Activated CD4-positive, alpha-beta T cell treated with anti-CD3 and anti-CD28 coated beads for 36 hours (primary cell): Measurements from ENCODE around the gene OBSL1. TPM values are rescaled to one million over a fixed set of nuclear protein-coding genes. Genes with fewer than 3 reads are reported as not detected.
A peak's percentile ranks its signal among the peaks of the same experiment; 100 is the strongest.

Experiments
- ATAC-seq: fragments of 200-7000 bp; cut with Tn5 transposase; one replicate; pipeline ENCODE4 v1.10.0; 2021; ENCODE audit warnings: mild to moderate bottlenecking, moderate library complexity
- CTCF ChIA-PET: fragments of 350-600 bp; sonication (Branson Sonifier 250); formaldehyde crosslinking; loops from one replicate; lab custom pipeline; 2021; ENCODE audit warnings: antibody characterized with exemption; lab: Charles Lee
- POLR2A ChIA-PET: fragments of 350-600 bp; sonication (Branson Sonifier 250); formaldehyde crosslinking; loops from one replicate; lab custom pipeline; 2021; ENCODE audit warnings: antibody characterized with exemption, inconsistent platforms; lab: Charles Lee
- DNase-seq: peaks from one replicate; pipeline ENCODE4 v3.0.0-alpha.2; 2020
- H3K27ac Mint-ChIP-seq: one replicate; pipeline ENCODE4 v1.8.0; 2021; ENCODE audit warnings: mixed read lengths
- H3K27me3 Mint-ChIP-seq: one replicate; pipeline ENCODE4 v1.8.0; 2021; ENCODE audit warnings: mixed read lengths
- H3K36me3 Mint-ChIP-seq: one replicate; pipeline ENCODE4 v1.8.0; 2021; ENCODE audit warnings: low read depth, mixed read lengths
- H3K4me1 Mint-ChIP-seq: one replicate; pipeline ENCODE4 v1.8.0; 2021; ENCODE audit warnings: mixed read lengths
- H3K4me3 Mint-ChIP-seq: one replicate; pipeline ENCODE4 v1.8.0; 2021; ENCODE audit warnings: mild to moderate bottlenecking, moderate library complexity, mixed read lengths
- H3K9me3 Mint-ChIP-seq: one replicate; pipeline ENCODE4 v1.8.0; 2021; ENCODE audit warnings: low read depth, mixed read lengths
- intact Hi-C, 2 experiments: fragments of 100-400 bp; cut with DNase I in 1 of 2; cut with micrococcal nuclease in 1 of 2; formaldehyde crosslinking; loops; one replicate each; pipeline versions ENCODE4 v1.14.2 to v1.15.1; 2022 to 2024; cut with DNase I, micrococcal nuclease
- total RNA-seq, 2 experiments: library from RNA; stranded (reverse); gene quantifications; one replicate each; pipeline ENCODE4 v1.2.3, GENCODE V29; 2021

OBSL1 gene
- 1 to 10 TPM; 1.0 to 1.9 TPM for total RNA-seq

- Mint-ChIP-seq H3K4me3 (peak within 1 kb of the TSS; percentile 43), H3K27me3 (peaks cover 32% of the 10 kb centered on the region), H3K9me3 (no peaks in the 10 kb centered on the region), H3K4me1 (no peaks in the 10 kb centered on the region), H3K36me3 (no peaks in the 10 kb centered on the region), H3K27ac (no peak within 1 kb of the TSS)
- intact Hi-C loops: loop anchor here in 1 of 2 experiments (2.0 kb wide), 1 partner anchor 25 kb away; the partner anchor contains the start of gene STK11IP
- ATAC-seq (no peak), DNase-seq (peak; percentile 21)
- POLR2A ChIA-PET: interaction anchor here (0.5 kb wide), 1 partner anchor 22 kb away, joined by 9 read pairs; no protein-coding TSS in a partner anchor
- CTCF ChIA-PET: interaction anchor here (0.5 to 1.4 kb wide), 6 partner anchors 11 to 71 kb away, joined by 3 to 6 read pairs (median 3); partner anchors contain the start of gene CHPF
Observed at GRCh38 chr2:219571311-219572236, at the start of gene OBSL1. TSS of gene OBSL1 (minus strand) at chr2:219571539. CDS start at chr2:219571232, 307 bp downstream.

GRCh38 chr2:219620546-219620945 lies 49.2 kb upstream of the OBSL1 start:
- Mint-ChIP-seq H3K9me3 (no peaks in the 10 kb centered on the region), H3K27me3 (peaks cover 2% of the 10 kb centered on the region), H3K36me3 (no peaks in the 10 kb centered on the region), H3K4me3 (no peak overlapping the region), H3K4me1 (no peaks in the 10 kb centered on the region), H3K27ac (no peak overlapping the region)
- intact Hi-C loops: no loop called here
- ChIA-PET POLR2A (no interaction called here), CTCF (interaction anchor here (0.6 to 1.5 kb wide), 3 partner anchors 12 to 145 kb away, joined by 3 to 5 read pairs (median 3); no protein-coding TSS in a partner anchor)
- DNase-seq (no peak), ATAC-seq (no peak)

GRCh38 chr2:219619235-219619634 lies 47.9 kb upstream of the OBSL1 start:
- CTCF ChIA-PET: interaction anchor here (0.6 kb wide), 1 partner anchor 8 kb away, joined by 3 read pairs; no protein-coding TSS in a partner anchor
- intact Hi-C loops: no loop called here
- ATAC-seq: no peak

GRCh38 chr2:219618733-219619122 lies 47.4 kb upstream of the OBSL1 start:
- Mint-ChIP-seq H3K9me3 (no peaks in the 10 kb centered on the region), H3K36me3 (peaks cover 4% of the 10 kb centered on the region), H3K4me1 (no peaks in the 10 kb centered on the region), H3K27me3 (peaks cover 2% of the 10 kb centered on the region), H3K4me3 (no peak overlapping the region), H3K27ac (no peak overlapping the region)
- DNase-seq (no peak), ATAC-seq (no peak)
- ChIA-PET CTCF (no interaction called here), POLR2A (no interaction called here)
- intact Hi-C loops: no loop called here

More at GRCh38 chr2:219619235-219619634, 47.9 kb upstream of the OBSL1 start:
- H3K27me3 Mint-ChIP-seq: peaks cover 2% of the 10 kb centered on the region
- H3K4me3 Mint-ChIP-seq: no peak overlapping the region
- H3K4me1 Mint-ChIP-seq: no peaks in the 10 kb centered on the region
- POLR2A ChIA-PET: no interaction called here
- peaks cover 4% of the 10 kb centered on the region for H3K36me3 Mint-ChIP-seq
- H3K9me3 Mint-ChIP-seq: no peaks in the 10 kb centered on the region
- no peak for DNase-seq
- H3K27ac Mint-ChIP-seq: no peak overlapping the region

- H3K9me3 Mint-ChIP-seq: no peaks in the 10 kb centered on the region
- DNase-seq (no peak), ATAC-seq (no peak)
- POLR2A ChIA-PET: no interaction called here
- H3K27ac Mint-ChIP-seq: no peak overlapping the region
- peaks cover 8% of the 10 kb centered on the region for H3K36me3 Mint-ChIP-seq
- no peak overlapping the region for H3K4me3 Mint-ChIP-seq
- intact Hi-C loops: no loop called here
- CTCF ChIA-PET: interaction anchor here (0.6 to 1.0 kb wide), 2 partner anchors 36 to 214 kb away, joined by 3 to 4 read pairs; no protein-coding TSS in a partner anchor
- peaks cover 10% of the 10 kb centered on the region for H3K4me1 Mint-ChIP-seq
- no peaks in the 10 kb centered on the region for H3K27me3 Mint-ChIP-seq
Observed at GRCh38 chr2:219616550-219616949, 45.2 kb upstream of the OBSL1 start.

- ATAC-seq: no peak
- H3K36me3 Mint-ChIP-seq: peaks cover 14% of the 10 kb centered on the region
- DNase-seq: no peak
- H3K27ac Mint-ChIP-seq: no peak overlapping the region
- H3K4me3 Mint-ChIP-seq: no peak overlapping the region
- intact Hi-C loops: no loop called here
- CTCF ChIA-PET: no interaction called here
- no peaks in the 10 kb centered on the region for H3K27me3 Mint-ChIP-seq
- POLR2A ChIA-PET: no interaction called here
- peaks cover 10% of the 10 kb centered on the region for H3K4me1 Mint-ChIP-seq
- H3K9me3 Mint-ChIP-seq: no peaks in the 10 kb centered on the region
Observed at GRCh38 chr2:219615894-219616293, 44.6 kb upstream of the OBSL1 start.

- Mint-ChIP-seq H3K27me3 (no peaks in the 10 kb centered on the region), H3K4me3 (no peak overlapping the region), H3K36me3 (peaks cover 15% of the 10 kb centered on the region), H3K4me1 (peaks cover 10% of the 10 kb centered on the region), H3K9me3 (no peaks in the 10 kb centered on the region), H3K27ac (no peak overlapping the region)
- ChIA-PET POLR2A (no interaction called here), CTCF (interaction anchor here (0.6 kb wide), 1 partner anchor 75 kb away, joined by 3 read pairs; no protein-coding TSS in a partner anchor)
- no peak for ATAC-seq
- intact Hi-C loops: no loop called here
- no peak for DNase-seq
Observed at GRCh38 chr2:219615036-219615435, 43.7 kb upstream of the OBSL1 start.

GRCh38 chr2:219614076-219614860 lies 42.9 kb upstream of the OBSL1 start:
- H3K9me3 Mint-ChIP-seq: no peaks in the 10 kb centered on the region
- DNase-seq: no peak
- H3K27ac Mint-ChIP-seq: no peak overlapping the region
- intact Hi-C loops: no loop called here
- ChIA-PET POLR2A (no interaction called here), CTCF (interaction anchor here (0.6 kb wide), 1 partner anchor 76 kb away, joined by 3 read pairs; no protein-coding TSS in a partner anchor)
- no peaks in the 10 kb centered on the region for H3K27me3 Mint-ChIP-seq
- H3K4me3 Mint-ChIP-seq: no peak overlapping the region
- H3K36me3 Mint-ChIP-seq: peaks cover 18% of the 10 kb centered on the region
- ATAC-seq: no peak
- peaks cover 10% of the 10 kb centered on the region for H3K4me1 Mint-ChIP-seq

GRCh38 chr2:219613461-219614070 lies 42.2 kb upstream of the OBSL1 start:
- no peak overlapping the region for H3K4me3 Mint-ChIP-seq
- no peaks in the 10 kb centered on the region for H3K27me3 Mint-ChIP-seq
- peaks cover 10% of the 10 kb centered on the region for H3K4me1 Mint-ChIP-seq
- H3K36me3 Mint-ChIP-seq: peaks cover 18% of the 10 kb centered on the region
- ChIA-PET POLR2A (no interaction called here), CTCF (no interaction called here)
- H3K27ac Mint-ChIP-seq: no peak overlapping the region
- DNase-seq (no peak), ATAC-seq (no peak)
- intact Hi-C loops: no loop called here
- H3K9me3 Mint-ChIP-seq: no peaks in the 10 kb centered on the region

- Mint-ChIP-seq H3K36me3 (peaks cover 18% of the 10 kb centered on the region), H3K4me1 (peaks cover 10% of the 10 kb centered on the region), H3K4me3 (no peak overlapping the region), H3K27ac (no peak overlapping the region), H3K27me3 (no peaks in the 10 kb centered on the region), H3K9me3 (no peaks in the 10 kb centered on the region)
- CTCF ChIA-PET: interaction anchor here (0.6 to 1.2 kb wide), 2 partner anchors 31 to 736 kb away, joined by 3 to 4 read pairs; no protein-coding TSS in a partner anchor
- POLR2A ChIA-PET: no interaction called here
- peak; percentile 21 for DNase-seq
- ATAC-seq: no peak
- intact Hi-C loops: no loop called here
Observed at GRCh38 chr2:219612577-219613286, 41.4 kb upstream of the OBSL1 start.
